HEK293 (cell line): ENCODE data around the gene RASA1.

Experiments used
- MZF1 ChIP-seq: fragments of 450-650 bp; formaldehyde crosslinking; IDR thresholded peaks from 2 replicates; pipeline ENCODE4 v1.5.1; 2017; ENCODE audit warnings: missing biosample characterization, missing genetic modification characterization, borderline replicate concordance
- ZNF768 ChIP-seq: fragments of 450-650 bp; formaldehyde crosslinking; IDR thresholded peaks from 2 replicates; pipeline ENCODE4 v1.5.1; 2018; ENCODE audit warnings: missing biosample characterization, mild to moderate bottlenecking, missing genetic modification characterization
- TF ChIP-seq, protein P1 (sequence below): fragments of 450-650 bp; formaldehyde crosslinking; IDR thresholded peaks from 2 replicates; pipeline ENCODE4 v1.5.1; 2016; ENCODE audit warnings: missing biosample characterization, missing genetic modification characterization
- TF ChIP-seq, protein P2 (sequence below): fragments of 450-650 bp; formaldehyde crosslinking; IDR thresholded peaks from 2 replicates; pipeline ENCODE4 v1.5.1; 2017; ENCODE audit warnings: missing biosample characterization, missing genetic modification characterization

DNA sequence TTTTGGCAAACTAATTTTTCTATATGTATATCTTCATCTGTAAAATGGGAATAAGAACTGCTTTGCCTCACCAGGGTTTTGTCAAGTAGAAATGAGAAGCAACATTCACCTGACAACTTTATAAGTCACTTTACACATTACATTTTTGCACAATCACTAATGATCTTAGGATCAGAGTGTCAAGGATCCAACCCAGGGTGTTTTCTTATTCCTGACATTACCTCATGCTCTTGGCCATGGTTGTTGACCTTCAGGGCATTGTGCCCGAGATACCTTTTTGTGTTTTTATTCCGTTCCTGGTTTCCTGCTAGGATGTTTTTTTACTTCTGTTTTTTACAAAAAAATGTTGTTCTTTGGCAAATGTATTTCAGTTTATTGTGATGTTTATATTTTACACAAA, 22.2 kb upstream of the RASA1 start:
- TF ChIP-seq MZF1 (tag by site-specific recombination) (no peak), ZNF768 (tag by site-specific recombination) (no peak)
- TF ChIP-seq, protein P1, sequence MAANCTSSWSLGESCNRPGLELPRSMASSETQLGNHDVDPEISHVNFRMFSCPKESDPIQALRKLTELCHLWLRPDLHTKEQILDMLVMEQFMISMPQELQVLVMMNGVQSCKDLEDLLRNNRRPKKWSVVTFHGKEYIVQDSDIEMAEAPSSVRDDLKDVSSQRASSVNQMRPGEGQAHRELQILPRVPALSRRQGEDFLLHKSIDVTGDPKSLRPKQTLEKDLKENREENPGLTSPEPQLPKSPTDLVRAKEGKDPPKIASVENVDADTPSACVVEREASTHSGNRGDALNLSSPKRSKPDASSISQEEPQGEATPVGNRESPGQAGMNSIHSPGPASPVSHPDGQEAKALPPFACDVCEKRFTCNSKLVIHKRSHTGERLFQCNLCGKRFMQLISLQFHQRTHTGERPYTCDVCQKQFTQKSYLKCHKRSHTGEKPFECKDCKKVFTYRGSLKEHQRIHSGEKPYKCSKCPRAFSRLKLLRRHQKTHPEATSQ (tag by site-specific recombination) = no peak
- TF ChIP-seq, protein P2, sequence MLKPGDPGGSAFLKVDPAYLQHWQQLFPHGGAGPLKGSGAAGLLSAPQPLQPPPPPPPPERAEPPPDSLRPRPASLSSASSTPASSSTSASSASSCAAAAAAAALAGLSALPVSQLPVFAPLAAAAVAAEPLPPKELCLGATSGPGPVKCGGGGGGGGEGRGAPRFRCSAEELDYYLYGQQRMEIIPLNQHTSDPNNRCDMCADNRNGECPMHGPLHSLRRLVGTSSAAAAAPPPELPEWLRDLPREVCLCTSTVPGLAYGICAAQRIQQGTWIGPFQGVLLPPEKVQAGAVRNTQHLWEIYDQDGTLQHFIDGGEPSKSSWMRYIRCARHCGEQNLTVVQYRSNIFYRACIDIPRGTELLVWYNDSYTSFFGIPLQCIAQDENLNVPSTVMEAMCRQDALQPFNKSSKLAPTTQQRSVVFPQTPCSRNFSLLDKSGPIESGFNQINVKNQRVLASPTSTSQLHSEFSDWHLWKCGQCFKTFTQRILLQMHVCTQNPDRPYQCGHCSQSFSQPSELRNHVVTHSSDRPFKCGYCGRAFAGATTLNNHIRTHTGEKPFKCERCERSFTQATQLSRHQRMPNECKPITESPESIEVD = no peak
